HepG2 (cell line): ENCODE data around the gene TSNAX. TPM values are rescaled to one million over a fixed set of nuclear protein-coding genes. Genes with fewer than 3 reads are reported as not detected.

Experiments used
- ARNTL ChIP-seq: sonication (generic); formaldehyde crosslinking; IDR thresholded peaks from 2 replicates; pipeline ENCODE4 v1.4.0; 2020; ENCODE audit warnings: mild to moderate bottlenecking, missing genetic modification reagents
- CREBL2 ChIP-seq: sonication (generic); formaldehyde crosslinking; IDR thresholded peaks from 2 replicates; pipeline ENCODE4 v1.8.1; 2023; ENCODE audit warnings: missing genetic modification reagents, mild to moderate bottlenecking, borderline replicate concordance
- DNMT1 ChIP-seq: sonication (generic); formaldehyde crosslinking; IDR thresholded peaks from 2 replicates; pipeline ENCODE4 v1.5.1; 2020; ENCODE audit warnings: mild to moderate bottlenecking, missing genetic modification reagents
- FOSL2 ChIP-seq: sonication (generic); formaldehyde crosslinking; IDR thresholded peaks from 2 replicates; pipeline ENCODE4 v1.4.0; 2020; ENCODE audit warnings: missing genetic modification reagents
- FOXJ3 ChIP-seq: sonication (generic); formaldehyde crosslinking; IDR thresholded peaks from 2 replicates; pipeline ENCODE4 v1.4.0; 2020; ENCODE audit warnings: missing genetic modification reagents, mild to moderate bottlenecking, borderline replicate concordance
- FOXP1 ChIP-seq, 2 experiments: fragments of 450-650 bp in 1 of 2; IDR thresholded peaks; 2 replicates each; pipeline ENCODE4 v1.6.1; 2017 to 2018; ENCODE audit warnings: antibody characterized with exemption in 1 of 2
- ISL2 ChIP-seq: sonication (generic); formaldehyde crosslinking; IDR thresholded peaks from 2 replicates; pipeline ENCODE4 v1.5.0; 2020; ENCODE audit warnings: missing genetic modification reagents
- NAIF1 ChIP-seq: sonication (generic); formaldehyde crosslinking; IDR thresholded peaks from 2 replicates; pipeline ENCODE4 v1.5.0; 2020; ENCODE audit warnings: mild to moderate bottlenecking, missing genetic modification reagents, borderline replicate concordance
- ONECUT2 ChIP-seq: sonication (generic); formaldehyde crosslinking; IDR thresholded peaks from 2 replicates; pipeline ENCODE4 v1.4.0; 2020; ENCODE audit warnings: missing genetic modification reagents
- SIN3B ChIP-seq: fragments of 150-350 bp; IDR thresholded peaks from 2 replicates; pipeline ENCODE4 v1.6.1; 2014; ENCODE audit warnings: low read length
- SIX4 ChIP-seq: sonication (generic); formaldehyde crosslinking; IDR thresholded peaks from 2 replicates; pipeline ENCODE4 v1.4.0; 2020; ENCODE audit warnings: missing genetic modification reagents
- TERF1 ChIP-seq: sonication (generic); formaldehyde crosslinking; IDR thresholded peaks from 2 replicates; pipeline ENCODE4 v1.8.0; 2022; ENCODE audit warnings: mild to moderate bottlenecking, missing genetic modification reagents, moderate library complexity
- TOPORS ChIP-seq: sonication (generic); formaldehyde crosslinking; IDR thresholded peaks from 2 replicates; pipeline ENCODE4 v1.8.0; 2023; ENCODE audit warnings: mild to moderate bottlenecking, missing genetic modification reagents
- TP53 ChIP-seq: sonication (generic); formaldehyde crosslinking; conservative IDR thresholded peaks from 2 replicates; pipeline ENCODE4 v1.4.0; 2020; ENCODE audit warnings: missing genetic modification reagents
- ZC3H13 ChIP-seq: sonication (generic); formaldehyde crosslinking; IDR thresholded peaks from 2 replicates; pipeline ENCODE4 v1.8.1; 2023; ENCODE audit warnings: mild to moderate bottlenecking, missing genetic modification reagents, moderate library complexity
- ZKSCAN8 ChIP-seq: IDR thresholded peaks from 2 replicates; pipeline ENCODE4 v1.6.1; 2016; ENCODE audit warnings: borderline replicate concordance, missing genetic modification reagents, missing compliant biosample characterization
- ZMYM4 ChIP-seq: sonication (generic); formaldehyde crosslinking; IDR thresholded peaks from 2 replicates; pipeline ENCODE4 v1.8.1; 2023; ENCODE audit warnings: mild to moderate bottlenecking, missing genetic modification reagents
- ZNF160 ChIP-seq: sonication (generic); formaldehyde crosslinking; IDR thresholded peaks from 2 replicates; pipeline ENCODE4 v1.8.0; 2022; ENCODE audit warnings: mild to moderate bottlenecking, inconsistent platforms, missing genetic modification reagents
- ZNF180 ChIP-seq: sonication (generic); formaldehyde crosslinking; IDR thresholded peaks from 2 replicates; pipeline ENCODE4 v1.4.0; 2020; ENCODE audit warnings: low read depth, missing genetic modification reagents, borderline replicate concordance
- ZNF512 ChIP-seq: sonication (generic); formaldehyde crosslinking; IDR thresholded peaks from 2 replicates; pipeline ENCODE4 v1.4.0; 2020; ENCODE audit warnings: mild to moderate bottlenecking, missing genetic modification reagents
- ZNF597 ChIP-seq: sonication (generic); formaldehyde crosslinking; IDR thresholded peaks from 2 replicates; pipeline ENCODE4 v1.5.0; 2020; ENCODE audit warnings: missing genetic modification reagents
- ZNF691 ChIP-seq: sonication (generic); formaldehyde crosslinking; IDR thresholded peaks from 2 replicates; pipeline ENCODE4 v1.4.0; 2020; ENCODE audit warnings: missing genetic modification reagents, low read depth, mild to moderate bottlenecking, borderline replicate concordance
- ZSCAN5A ChIP-seq: sonication (generic); formaldehyde crosslinking; IDR thresholded peaks from 2 replicates; pipeline ENCODE4 v1.8.0; 2022; ENCODE audit warnings: mild to moderate bottlenecking, missing genetic modification reagents, borderline replicate concordance
- polyA plus RNA-seq, 8 experiments: library from polyadenylated mRNA; depleted of rRNA in 3 of 8; stranded (reverse) in 7 of 8; unstranded in 1 of 8; fragments of >200 nt; fragmentation: Illumina TruSeq in 4 of 8; extraction: Trizol in 4 of 8; gene quantifications; 2 replicates each; pipeline versions ENCODE4 v1.2.1 to v1.2.3, GENCODE V29; 2011 to 2016; ENCODE audit warnings: low read depth in 4 of 8, missing spikeins in 1 of 8, mixed read lengths in 1 of 8; ENCODE audit not compliant: insufficient read depth in 1 of 8
- total RNA-seq, 5 experiments: library from RNA; depleted of rRNA; stranded (reverse); fragments of >200 nt; fragmentation: Illumina TruSeq; extraction: Trizol; gene quantifications; 2 replicates each; pipeline ENCODE4 v1.2.3, GENCODE V29; 2016; ENCODE audit warnings: low read depth in 1 of 5

TSNAX gene
- total and polyA plus RNA-seq, 2 of the 13 experiments (the other 11 are each of a cell fraction or from before 2014, with no cell fraction given): 13.2 to 46.2 TPM

GRCh38 chr1:231528172-231529029 lies at the start of gene TSNAX (continued):
- TF ChIP-seq TERF1 (CRISPR knock-in tag) (no peak), FOSL2 (CRISPR knock-in tag) (peak; percentile 40), FOXP1 (IDR thresholded peaks at IDR 0.05) (no peak), FOXP1 (CRISPR knock-in tag; IDR thresholded peaks at IDR 0.05) (no peak), NAIF1 (peak; percentile 69), ZNF180 (CRISPR knock-in tag) (no peak), ZNF512 (CRISPR knock-in tag) (no peak), DNMT1 (CRISPR knock-in tag) (peak; percentile 80; the same call in 1 of the 2 replicates), ZSCAN5A (CRISPR knock-in tag) (no peak), ZC3H13 (CRISPR knock-in tag) (no peak), ARNTL (no peak), TOPORS (CRISPR knock-in tag) (no peak; the same call in 1 of the 2 replicates), ONECUT2 (no peak), ZKSCAN8 (CRISPR knock-in tag) (0 out of 2 replicates have a peak, but pooled peaks have one; percentile 57), SIX4 (CRISPR knock-in tag) (no peak), ZNF597 (CRISPR knock-in tag) (no peak), CREBL2 (no peak), ZMYM4 (CRISPR knock-in tag) (peak; percentile 68), TP53 (CRISPR knock-in tag) (no peak), ISL2 (CRISPR knock-in tag) (peak; percentile 60), ZNF691 (0 out of 2 replicates have a peak, but pooled peaks have one; percentile 57), ZNF160 (CRISPR knock-in tag) (peak; percentile 50; the same call in 1 of the 2 replicates), SIN3B (0 out of 2 replicates have a peak, but pooled peaks have one; percentile 25), FOXJ3 (CRISPR knock-in tag) (peak; percentile 51; the same call in 1 of the 2 replicates)
